IMR-90 (cell line): ENCODE measurements around the gene KRT77. TPM values are rescaled to one million over a fixed set of nuclear protein-coding genes. Genes with fewer than 3 reads are reported as not detected.

ENCODE experiments used
- ATAC-seq: fragments of 200-7000 bp; cut with Tn5 transposase; 2 replicates; pipeline ENCODE4 v1.9.1; 2020; ENCODE audit warnings: low read depth, mild to moderate bottlenecking, moderate library complexity
- BruUV-seq: library from RNA; stranded (reverse); fragments of 400-500 nt; replicated peaks from 2 replicates; lab custom pipeline; 2021; lab: Mats Ljungman, UMichigan
- CTCF ChIA-PET: fragments of 300-600 bp; formaldehyde crosslinking; extraction: SDS; loops from one replicate; lab custom pipeline; 2021; ENCODE audit warnings: antibody characterized with exemption; lab: Yijun Ruan, JAX
- POLR2A ChIA-PET: fragments of 300-600 bp; sonication (Branson Sonifier 250); formaldehyde crosslinking; loops from one replicate; lab custom pipeline; 2022; ENCODE audit warnings: antibody characterized with exemption; ENCODE audit not compliant: unreplicated experiment; lab: Charles Lee
- DNase-seq: peaks from one replicate; pipeline ENCODE4 v3.0.0; 2013
- H2AFZ ChIP-seq: replicated peaks from 2 replicates; pipeline ENCODE3; 2013; ENCODE audit warnings: low read length, mild to moderate bottlenecking; ENCODE audit not compliant: poor library complexity
- H2AK5ac ChIP-seq: 2 replicates; pipeline ENCODE4 v1.6.1; 2013; ENCODE audit warnings: low read depth, low read length, inconsistent platforms
- H2AK9ac ChIP-seq: replicated peaks from 2 replicates; pipeline ENCODE3; 2013; ENCODE audit warnings: mild to moderate bottlenecking, low read depth, low read length, moderate library complexity; ENCODE audit not compliant: poor library complexity
- H2BK120ac ChIP-seq: 2 replicates; pipeline ENCODE4 v1.6.1; 2013; ENCODE audit warnings: low read depth, low read length, inconsistent platforms
- H2BK15ac ChIP-seq: 3 replicates; pipeline ENCODE4 v1.6.1; 2013; ENCODE audit warnings: low read depth, low read length, inconsistent platforms
- H2BK20ac ChIP-seq: 2 replicates; pipeline ENCODE4 v1.6.1; 2013; ENCODE audit warnings: low read depth, mild to moderate bottlenecking, inconsistent platforms, low read length, moderate library complexity
- H2BK5ac ChIP-seq: 2 replicates; pipeline ENCODE4 v1.6.1; 2013; ENCODE audit warnings: mild to moderate bottlenecking, low read depth, low read length, inconsistent platforms; ENCODE audit not compliant: poor library complexity, severe bottlenecking
- H3K14ac ChIP-seq: replicated peaks from 2 replicates; pipeline ENCODE4 v1.6.1; 2013; ENCODE audit warnings: low read depth, low read length, inconsistent platforms
- H3K18ac ChIP-seq: 2 replicates; pipeline ENCODE4 v1.6.1; 2013; ENCODE audit warnings: low read depth, low read length, control low read depth
- H3K23ac ChIP-seq: 2 replicates; pipeline ENCODE4 v1.6.1; 2013; ENCODE audit warnings: low read depth, low read length, inconsistent platforms
- H3K27ac ChIP-seq: 2 replicates; pipeline ENCODE4 v1.5.1; 2013; ENCODE audit warnings: mild to moderate bottlenecking, control low read depth, low read length; ENCODE audit not compliant: insufficient read depth
- H3K27me3 ChIP-seq: 2 replicates; pipeline ENCODE4 v1.6.1; 2013; ENCODE audit warnings: low read length; ENCODE audit not compliant: control insufficient read depth, insufficient read depth
- H3K36me3 ChIP-seq: 2 replicates; pipeline ENCODE4 v1.6.1; 2013; ENCODE audit warnings: low read length, mixed read lengths; ENCODE audit not compliant: control insufficient read depth, insufficient read depth
- H3K4ac ChIP-seq: 2 replicates; pipeline ENCODE4 v1.6.1; 2013; ENCODE audit warnings: low read depth, low read length, inconsistent platforms
- H3K4me1 ChIP-seq: 2 replicates; pipeline ENCODE4 v1.6.1; 2013; ENCODE audit warnings: low read length, mixed read lengths; ENCODE audit not compliant: control insufficient read depth, insufficient read depth
- H3K4me2 ChIP-seq: 2 replicates; pipeline ENCODE4 v1.6.1; 2013; ENCODE audit warnings: low read depth, mild to moderate bottlenecking, control low read depth, low read length, moderate library complexity
- H3K4me3 ChIP-seq: 2 replicates; pipeline ENCODE4 v1.5.1; 2013; ENCODE audit warnings: low read depth, mild to moderate bottlenecking, control low read depth, low read length, moderate library complexity; ENCODE audit not compliant: insufficient read depth
- H3K56ac ChIP-seq: 2 replicates; pipeline ENCODE4 v1.6.1; 2013; ENCODE audit warnings: low read length, inconsistent platforms; ENCODE audit not compliant: insufficient read depth; ENCODE audit errors: extremely low read depth
- H3K79me1 ChIP-seq, 2 experiments: 2 replicates each; pipeline ENCODE4 v1.6.1; 2013; ENCODE audit warnings: low read length in 2 of 2, inconsistent platforms in 1 of 2, low read depth in 1 of 2
- H3K9ac ChIP-seq: 2 replicates; pipeline ENCODE4 v1.6.1; 2013; ENCODE audit warnings: low read depth, low read length, control low read depth
- H3K9me1 ChIP-seq: 2 replicates; pipeline ENCODE4 v1.6.1; 2013; ENCODE audit warnings: low read length, inconsistent platforms; ENCODE audit not compliant: insufficient read depth
- H3K9me3 ChIP-seq: 2 replicates; pipeline ENCODE4 v1.6.1; 2013; ENCODE audit warnings: low read length; ENCODE audit not compliant: control insufficient read depth, insufficient read depth
- H4K20me1 ChIP-seq: 2 replicates; pipeline ENCODE4 v1.6.1; 2013; ENCODE audit warnings: low read length, inconsistent platforms; ENCODE audit not compliant: insufficient read depth
- H4K5ac ChIP-seq: 2 replicates; pipeline ENCODE4 v1.6.1; 2013; ENCODE audit warnings: mild to moderate bottlenecking, low read depth, low read length, control low read depth
- H4K8ac ChIP-seq, 2 experiments: 2 replicates each; pipeline ENCODE4 v1.6.1; 2013; ENCODE audit warnings: low read depth in 2 of 2, low read length in 2 of 2, control low read depth in 1 of 2, inconsistent platforms in 1 of 2
- H4K91ac ChIP-seq: 2 replicates; pipeline ENCODE4 v1.6.1; 2013; ENCODE audit warnings: low read depth, low read length, inconsistent platforms; ENCODE audit not compliant: insufficient read depth
- BHLHE40 ChIP-seq: fragments of 150-350 bp; IDR thresholded peaks from 2 replicates; pipeline ENCODE4 v1.6.1; 2016; ENCODE audit warnings: mild to moderate bottlenecking, low read depth, low read length
- CEBPB ChIP-seq: IDR thresholded peaks from 2 replicates; pipeline ENCODE4 v1.6.1; 2012; ENCODE audit warnings: low read depth, low read length, improper control_type of control experiment
- CHD1 ChIP-seq: IDR thresholded peaks from 2 replicates; pipeline ENCODE4 v1.6.1; 2012; ENCODE audit warnings: low read depth, low read length, improper control_type of control experiment
- ELK1 ChIP-seq: fragments of 150-350 bp; IDR thresholded peaks from 2 replicates; pipeline ENCODE4 v1.6.1; 2016; ENCODE audit warnings: low read depth, mild to moderate bottlenecking, low read length, moderate library complexity, borderline replicate concordance
- FOS ChIP-seq: fragments of 150-350 bp; IDR thresholded peaks from 2 replicates; pipeline ENCODE4 v1.6.1; 2016; ENCODE audit warnings: low read depth, low read length
- MAFK ChIP-seq: IDR thresholded peaks from 2 replicates; pipeline ENCODE4 v1.6.1; 2012; ENCODE audit warnings: low read depth, low read length, improper control_type of control experiment
- MAZ ChIP-seq: IDR thresholded peaks from 2 replicates; pipeline ENCODE4 v1.6.1; 2012; ENCODE audit warnings: low read depth, mild to moderate bottlenecking, low read length, improper control_type of control experiment, moderate library complexity, borderline replicate concordance
- MXI1 ChIP-seq: IDR thresholded peaks from 2 replicates; pipeline ENCODE4 v1.6.1; 2012; ENCODE audit warnings: low read depth, mild to moderate bottlenecking, low read length, moderate library complexity, borderline replicate concordance
- NFE2L2 ChIP-seq: fragments of 150-350 bp; IDR thresholded peaks from 2 replicates; pipeline ENCODE4 v1.6.1; 2016; ENCODE audit warnings: low read depth, mild to moderate bottlenecking, low read length
- POLR2A ChIP-seq: IDR thresholded peaks from 2 replicates; pipeline ENCODE4 v1.6.1; 2012; ENCODE audit warnings: mild to moderate bottlenecking, low read depth, low read length
- RAD21 ChIP-seq: IDR thresholded peaks from 2 replicates; pipeline ENCODE4 v1.6.1; 2012; ENCODE audit warnings: low read length, improper control_type of control experiment
- RCOR1 ChIP-seq: IDR thresholded peaks from 2 replicates; pipeline ENCODE4 v1.6.1; 2012; ENCODE audit warnings: mild to moderate bottlenecking, low read length, improper control_type of control experiment; ENCODE audit not compliant: insufficient replicate concordance
- RFX5 ChIP-seq: IDR thresholded peaks from 2 replicates; pipeline ENCODE4 v1.8.0; 2012; ENCODE audit warnings: low read depth, mild to moderate bottlenecking, low read length, moderate library complexity
- SMC3 ChIP-seq: fragments of 150-350 bp; IDR thresholded peaks from 2 replicates; pipeline ENCODE4 v1.6.1; 2016; ENCODE audit warnings: low read depth, mild to moderate bottlenecking, antibody characterized with exemption, low read length, moderate library complexity
- USF2 ChIP-seq: fragments of 150-350 bp; IDR thresholded peaks from 2 replicates; pipeline ENCODE4 v1.6.1; 2017; ENCODE audit warnings: mild to moderate bottlenecking, antibody characterized with exemption, low read length, low read depth
- WGBS, 2 experiments: methylation state at CpG; one replicate each; pipeline versions ENCODE4 v1.1.5 to v1.1.7; 2013; ENCODE audit warnings: missing lambda C conversion rate in 2 of 2; ENCODE audit not compliant: insufficient read length in 1 of 2; ENCODE audit errors: extremely low coverage in 2 of 2; 5-methylcytosine and 5-hydroxymethylcytosine counted together
- dilution Hi-C: fragments of 300-500 bp; cut with HindIII; formaldehyde crosslinking; loops from one replicate; pipeline ENCODE4 v1.14.3; 2018; ENCODE audit warnings: low sequenced_read_pairs; ENCODE audit not compliant: unreplicated experiment
- in situ Hi-C: fragments of 300-500 bp; cut with MboI; formaldehyde crosslinking; loops from 3 replicates; pipeline ENCODE4 v1.14.3; 2019; ENCODE audit warnings: low sequenced_read_pairs, inconsistent platforms, mixed read lengths
- intact Hi-C: fragments of 100-400 bp; cut with micrococcal nuclease; formaldehyde crosslinking; loops from 2 replicates; pipeline ENCODE4 v1.10.0; 2022
- polyA plus RNA-seq, 3 experiments: library from polyadenylated mRNA; depleted of rRNA; stranded (reverse); fragments of >200 nt; gene quantifications; 2 replicates each; pipeline ENCODE4 v1.2.3, GENCODE V29; 2012; ENCODE audit warnings: low replicate concordance in 1 of 3
- total RNA-seq: library from RNA; depleted of rRNA; stranded (reverse); fragments of >200 nt; gene quantifications from 2 replicates; pipeline ENCODE4 v1.2.3, GENCODE V29; 2012
- TF ChIP-seq, protein P1 (sequence below): conservative IDR thresholded peaks from 2 replicates; pipeline ENCODE4 v1.5.1; 2012; ENCODE audit warnings: mild to moderate bottlenecking, low read depth, low read length, improper control_type of control experiment

KRT77 gene
- total and polyA plus RNA-seq, 2 of the 4 experiments (the other 2 are of a cell fraction), result not detected

- H4K91ac ChIP-seq, result no peak overlapping the region
- H3K18ac ChIP-seq, result no peak overlapping the region
- H3K14ac ChIP-seq, result no peak overlapping the region
- H3K56ac ChIP-seq, result no peak overlapping the region
- intact Hi-C loops (no loop called here), in situ Hi-C loops (no loop called here), dilution Hi-C loops (no loop called here)
- no peak overlapping the region for H2AK9ac ChIP-seq
- no peaks in the 10 kb centered on the region for H3K36me3 ChIP-seq
- H3K23ac ChIP-seq, result no peak overlapping the region
- H2AFZ ChIP-seq, result no peak overlapping the region
- H3K4ac ChIP-seq, result no peak overlapping the region
- DNase-seq (no peak), ATAC-seq (no peak)
- no TSS peak for BruUV-seq
- H3K4me1 ChIP-seq, result no peaks in the 10 kb centered on the region
- H3K9ac ChIP-seq, result no peak overlapping the region
- H3K27me3 ChIP-seq, result no peaks in the 10 kb centered on the region; the same call in none of the 2 replicates
- no peaks in the 10 kb centered on the region for H4K20me1 ChIP-seq
- H3K9me1 ChIP-seq, result no peaks in the 10 kb centered on the region
- H2AK5ac ChIP-seq, result no peak overlapping the region
- H2BK120ac ChIP-seq, result no peak overlapping the region
- no peak overlapping the region for H3K27ac ChIP-seq
- TF ChIP-seq CEBPB (no peak), POLR2A (no peak), MXI1 (no peak), ELK1 (no peak), MAFK (no peak), CHD1 (no peak), USF2 (no peak), RCOR1 (no peak), BHLHE40 (no peak), RFX5 (no peak), SMC3 (no peak), FOS (no peak), MAZ (no peak), RAD21 (no peak), NFE2L2 (no peak)
- TF ChIP-seq, protein P1, sequence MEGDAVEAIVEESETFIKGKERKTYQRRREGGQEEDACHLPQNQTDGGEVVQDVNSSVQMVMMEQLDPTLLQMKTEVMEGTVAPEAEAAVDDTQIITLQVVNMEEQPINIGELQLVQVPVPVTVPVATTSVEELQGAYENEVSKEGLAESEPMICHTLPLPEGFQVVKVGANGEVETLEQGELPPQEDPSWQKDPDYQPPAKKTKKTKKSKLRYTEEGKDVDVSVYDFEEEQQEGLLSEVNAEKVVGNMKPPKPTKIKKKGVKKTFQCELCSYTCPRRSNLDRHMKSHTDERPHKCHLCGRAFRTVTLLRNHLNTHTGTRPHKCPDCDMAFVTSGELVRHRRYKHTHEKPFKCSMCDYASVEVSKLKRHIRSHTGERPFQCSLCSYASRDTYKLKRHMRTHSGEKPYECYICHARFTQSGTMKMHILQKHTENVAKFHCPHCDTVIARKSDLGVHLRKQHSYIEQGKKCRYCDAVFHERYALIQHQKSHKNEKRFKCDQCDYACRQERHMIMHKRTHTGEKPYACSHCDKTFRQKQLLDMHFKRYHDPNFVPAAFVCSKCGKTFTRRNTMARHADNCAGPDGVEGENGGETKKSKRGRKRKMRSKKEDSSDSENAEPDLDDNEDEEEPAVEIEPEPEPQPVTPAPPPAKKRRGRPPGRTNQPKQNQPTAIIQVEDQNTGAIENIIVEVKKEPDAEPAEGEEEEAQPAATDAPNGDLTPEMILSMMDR, result no peak
- ChIA-PET POLR2A (no interaction called here), CTCF (no interaction called here)
- no peak overlapping the region for H3K4me2 ChIP-seq
- H2BK20ac ChIP-seq, result no peak overlapping the region
- H3K79me1 ChIP-seq, result no peaks in the 10 kb centered on the region
- no peak overlapping the region for H2BK15ac ChIP-seq
- H2BK5ac ChIP-seq, result no peak overlapping the region
- H4K8ac ChIP-seq, result no peak overlapping the region
- no peak overlapping the region for H3K4me3 ChIP-seq
- WGBS, 2 experiments, result 76% methylated on average over 4 of the region's 14 CpGs; no CpG with 5 or more reads in 1 of the 2 experiments
- H4K5ac ChIP-seq, result no peak overlapping the region
- H3K9me3 ChIP-seq, result no peaks in the 10 kb centered on the region
These were observed 45.3 kb upstream of the KRT77 start for GRCh38 chr12:52748578-52748977.
